ENCODE measurements around the gene C7orf57.
"Not testable (repeated sequence)": the region's sequence is repeated elsewhere in the genome, so short reads cannot be mapped to it uniquely, and the experiment has no call there.

Gene C7orf57

GRCh38 chr7:48035301-48035966 lies at the start of gene C7orf57:
C7orf57 (plus strand) TSS chr7:48035543; CDS start chr7:48036309, 766 bp downstream.
- DNase-seq (ENCODE audit: low read depth), result no peak

GRCh38 chr7:47988496-47989386 lies 46.6 kb upstream of the C7orf57 start:
- no peak overlapping the region for H3K4me3 ChIP-seq (ENCODE audit: low read depth, low read length)
- TF ChIP-seq, protein P1, sequence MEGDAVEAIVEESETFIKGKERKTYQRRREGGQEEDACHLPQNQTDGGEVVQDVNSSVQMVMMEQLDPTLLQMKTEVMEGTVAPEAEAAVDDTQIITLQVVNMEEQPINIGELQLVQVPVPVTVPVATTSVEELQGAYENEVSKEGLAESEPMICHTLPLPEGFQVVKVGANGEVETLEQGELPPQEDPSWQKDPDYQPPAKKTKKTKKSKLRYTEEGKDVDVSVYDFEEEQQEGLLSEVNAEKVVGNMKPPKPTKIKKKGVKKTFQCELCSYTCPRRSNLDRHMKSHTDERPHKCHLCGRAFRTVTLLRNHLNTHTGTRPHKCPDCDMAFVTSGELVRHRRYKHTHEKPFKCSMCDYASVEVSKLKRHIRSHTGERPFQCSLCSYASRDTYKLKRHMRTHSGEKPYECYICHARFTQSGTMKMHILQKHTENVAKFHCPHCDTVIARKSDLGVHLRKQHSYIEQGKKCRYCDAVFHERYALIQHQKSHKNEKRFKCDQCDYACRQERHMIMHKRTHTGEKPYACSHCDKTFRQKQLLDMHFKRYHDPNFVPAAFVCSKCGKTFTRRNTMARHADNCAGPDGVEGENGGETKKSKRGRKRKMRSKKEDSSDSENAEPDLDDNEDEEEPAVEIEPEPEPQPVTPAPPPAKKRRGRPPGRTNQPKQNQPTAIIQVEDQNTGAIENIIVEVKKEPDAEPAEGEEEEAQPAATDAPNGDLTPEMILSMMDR (IDR thresholded peaks at IDR 0.05; ENCODE audit: control insufficient read depth, extremely low read depth, insufficient read depth), result no peak
- no peak for DNase-seq (ENCODE audit: low read depth)

More at GRCh38 chr7:48035301-48035966, at the start of gene C7orf57:
- TF ChIP-seq, protein P1 (IDR thresholded peaks at IDR 0.05; ENCODE audit: control insufficient read depth, extremely low read depth, insufficient read depth), result no peak
- H3K4me3 ChIP-seq (ENCODE audit: low read depth, low read length), result peak within 1 kb of the TSS; percentile 32

GRCh38 chr7:47989607-47990400 lies 45.5 kb upstream of the C7orf57 start:
- DNase-seq (ENCODE audit: low read depth); H3K4me3 ChIP-seq (ENCODE audit: low read depth, low read length): not testable (repeated sequence)

GRCh38 chr7:47990592-47990991 lies 44.8 kb upstream of the C7orf57 start:
- no peak for DNase-seq (ENCODE audit: low read depth)
- TF ChIP-seq, protein P1 (IDR thresholded peaks at IDR 0.05; ENCODE audit: control insufficient read depth, extremely low read depth, insufficient read depth), result no peak
- no peak overlapping the region for H3K4me3 ChIP-seq (ENCODE audit: low read depth, low read length)

- TF ChIP-seq, protein P1 (IDR thresholded peaks at IDR 0.05; ENCODE audit: control insufficient read depth, extremely low read depth, insufficient read depth), result no peak
- H3K4me3 ChIP-seq (ENCODE audit: low read depth, low read length), result no peak overlapping the region
- no peak for DNase-seq (ENCODE audit: low read depth)
Observed at GRCh38 chr7:47991270-47991669, 44.1 kb upstream of the C7orf57 start.

- no peak overlapping the region for H3K4me3 ChIP-seq (ENCODE audit: low read depth, low read length)
- no peak for DNase-seq (ENCODE audit: low read depth)
- TF ChIP-seq, protein P1 (IDR thresholded peaks at IDR 0.05; ENCODE audit: control insufficient read depth, extremely low read depth, insufficient read depth), result peak; percentile 24; the same call in 1 of the 2 replicates
Observed at GRCh38 chr7:47991741-47992311, 43.5 kb upstream of the C7orf57 start.

Data from LNCaP clone FGC (cell line).